HK-2 (cell line): Measurements from ENCODE around the gene ENPP1.
"Not testable (repeated sequence)": the region's sequence is repeated elsewhere in the genome, so short reads cannot be mapped to it uniquely, and the experiment has no call there.

ENCODE experiments used
- DNase-seq: peaks from one replicate; pipeline ENCODE4 v3.0.0-alpha.2; 2018; ENCODE audit not compliant: unreplicated experiment

The ENPP1 gene

GRCh38 chr6:131831392-131831791 lies 23.6 kb downstream of the ENPP1 start:
- no peak for DNase-seq

GRCh38 chr6:131831886-131832285 lies 24.1 kb downstream of the ENPP1 start:
- DNase-seq: no peak

GRCh38 chr6:131832363-131832762 lies 24.5 kb downstream of the ENPP1 start:
- DNase-seq: no peak

- DNase-seq: no peak
Measured at GRCh38 chr6:131838051-131838450, 30.2 kb downstream of the ENPP1 start.

GRCh38 chr6:131839388-131839787 lies 31.6 kb downstream of the ENPP1 start:
- DNase-seq: no peak

- DNase-seq: no peak
Measured at GRCh38 chr6:131840441-131840840, 32.6 kb downstream of the ENPP1 start.

- no peak for DNase-seq
Measured at GRCh38 chr6:131840936-131841583, 33.2 kb downstream of the ENPP1 start.

GRCh38 chr6:131843768-131844167 lies 35.9 kb downstream of the ENPP1 start:
- no peak for DNase-seq

- DNase-seq: no peak
Measured at GRCh38 chr6:131844243-131844841, 36.5 kb downstream of the ENPP1 start.

GRCh38 chr6:131846023-131846663 lies 38.3 kb downstream of the ENPP1 start:
- DNase-seq: no peak

GRCh38 chr6:131846905-131847304 lies 39.1 kb downstream of the ENPP1 start:
- no peak for DNase-seq

- DNase-seq: no peak
Measured at GRCh38 chr6:131849799-131850198, 42.0 kb downstream of the ENPP1 start.

GRCh38 chr6:131851049-131851769 lies 43.4 kb downstream of the ENPP1 start:
- no peak for DNase-seq

GRCh38 chr6:131852200-131852599 lies 44.4 kb downstream of the ENPP1 start:
- no peak for DNase-seq

GRCh38 chr6:131854803-131855202 lies 47.0 kb downstream of the ENPP1 start:
- DNase-seq: no peak

- no peak for DNase-seq
Measured at GRCh38 chr6:131858765-131859415, 51.1 kb downstream of the ENPP1 start.

- DNase-seq: not testable (repeated sequence)
Measured at GRCh38 chr6:131859658-131860057, 51.8 kb downstream of the ENPP1 start.

- DNase-seq: no peak
Measured at GRCh38 chr6:131861381-131861780, 53.6 kb downstream of the ENPP1 start.

GRCh38 chr6:131862476-131862875 lies 54.7 kb downstream of the ENPP1 start:
- no peak for DNase-seq

GRCh38 chr6:131867744-131868143 lies 59.9 kb downstream of the ENPP1 start:
- DNase-seq: no peak

- no peak for DNase-seq
Measured at GRCh38 chr6:131868836-131869235, 61.0 kb downstream of the ENPP1 start.

- no peak for DNase-seq
Measured at GRCh38 chr6:131875647-131876046, 67.8 kb downstream of the ENPP1 start.
